HG02759 (cell line): ENCODE measurements around the gene CGB7.
"Not testable (repeated sequence)": the region's sequence is repeated elsewhere in the genome, so short reads cannot be mapped to it uniquely, and the experiment has no call there.

Source experiments
- ATAC-seq: cut with Tn5 transposase; IDR thresholded peaks from one replicate; pipeline ENCODE4 v1.9.1; 2021; ENCODE audit warnings: mild to moderate bottlenecking, moderate library complexity; ENCODE audit not compliant: unreplicated experiment

Gene CGB7

DNA sequence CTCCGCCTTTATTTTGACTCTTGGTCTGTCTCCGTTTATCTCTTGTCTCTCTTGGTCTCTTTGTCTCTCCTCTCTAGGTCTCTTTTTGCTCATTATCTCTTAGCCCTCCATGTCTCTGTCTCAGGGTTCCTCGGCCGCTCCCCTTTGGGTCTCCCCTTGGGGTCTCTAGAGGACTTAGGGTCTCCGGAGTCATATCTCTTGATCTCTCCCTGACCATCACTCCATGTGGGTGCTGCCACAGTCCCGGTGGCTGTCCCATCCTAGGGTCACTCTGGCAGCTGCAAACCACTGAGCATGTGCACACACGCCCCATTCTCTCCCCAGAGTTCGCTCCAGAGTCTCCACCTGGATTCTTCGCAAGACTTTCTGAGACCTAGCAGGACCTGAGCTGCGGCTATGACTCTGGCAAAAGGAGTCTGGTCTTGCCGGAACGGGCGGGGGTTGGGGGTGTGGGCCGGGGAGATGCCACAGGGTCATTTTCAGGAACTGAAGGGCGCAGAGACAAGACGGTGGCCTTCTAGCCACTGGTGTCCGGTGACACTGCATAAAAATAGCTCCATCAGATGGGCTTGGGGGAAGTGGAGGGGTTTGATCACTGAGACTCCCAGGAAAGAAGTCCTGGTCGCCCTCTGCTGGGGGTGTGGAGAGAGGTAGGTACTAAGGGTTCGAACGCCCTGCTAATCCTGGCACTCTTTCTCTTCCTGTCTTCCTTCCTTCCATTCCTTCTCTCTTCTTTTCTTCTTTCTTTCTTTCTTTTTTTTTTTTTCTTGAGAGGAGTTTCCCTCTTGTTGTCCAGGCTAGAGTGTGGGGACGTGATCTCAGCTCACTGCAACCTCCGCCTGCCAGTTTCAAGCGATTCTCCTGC is 16.2 kb upstream of the CGB7 start:
- no peak for ATAC-seq

DNA sequence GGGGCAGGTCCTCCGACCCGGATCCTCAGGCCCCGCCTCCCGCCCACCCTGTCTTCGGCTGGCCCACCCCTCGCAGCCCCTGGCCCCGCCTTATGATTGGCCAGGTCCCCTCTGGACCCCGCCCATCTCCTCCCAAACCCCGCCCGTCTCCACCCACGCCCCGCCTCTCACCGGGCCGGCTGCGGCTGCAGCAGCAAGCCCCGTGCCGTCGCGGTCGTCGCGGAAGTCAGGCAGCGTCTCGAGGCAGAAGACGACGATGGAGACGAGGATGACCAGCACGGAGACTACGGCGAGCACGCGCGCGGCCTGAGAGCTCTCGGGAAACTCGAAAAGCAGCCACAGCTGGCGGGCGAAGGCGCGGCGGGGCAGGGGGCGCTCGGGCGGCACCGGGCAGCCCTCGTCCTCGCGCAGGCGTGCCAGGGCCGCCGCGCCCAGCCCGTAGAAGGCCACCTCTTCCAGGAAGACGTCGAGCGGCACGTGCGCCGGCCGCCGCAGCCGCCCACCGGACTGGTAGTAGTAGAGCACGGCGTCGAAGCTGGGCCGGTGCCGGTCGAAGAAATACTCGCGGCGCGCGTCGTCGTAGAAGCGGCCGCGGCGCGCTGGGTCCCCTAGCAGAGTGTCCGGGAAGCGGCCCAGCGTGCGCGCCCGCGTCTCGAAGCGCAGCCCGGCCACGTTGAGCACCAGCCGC is 14.5 kb upstream of the CGB7 start:
- no peak for ATAC-seq

DNA sequence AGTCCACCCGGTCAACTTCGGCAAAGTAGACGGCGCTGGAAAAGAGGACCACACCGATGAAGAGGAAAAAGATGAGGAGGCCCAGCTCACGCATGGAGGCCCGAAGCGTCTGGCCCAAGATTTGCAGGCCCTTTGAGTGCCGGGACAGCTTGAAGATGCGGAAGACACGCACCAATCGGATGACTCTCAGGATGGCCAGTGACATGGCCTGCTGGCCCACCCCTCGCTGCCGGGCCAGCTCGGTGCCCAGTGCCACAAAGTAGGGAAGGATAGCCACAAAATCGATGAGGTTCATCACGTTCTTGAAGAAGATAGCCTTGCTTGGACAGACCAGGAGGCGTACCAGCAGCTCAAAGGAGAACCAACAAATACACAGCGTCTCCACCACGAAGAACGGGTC is 12.9 kb upstream of the CGB7 start:
- ATAC-seq = no peak

DNA sequence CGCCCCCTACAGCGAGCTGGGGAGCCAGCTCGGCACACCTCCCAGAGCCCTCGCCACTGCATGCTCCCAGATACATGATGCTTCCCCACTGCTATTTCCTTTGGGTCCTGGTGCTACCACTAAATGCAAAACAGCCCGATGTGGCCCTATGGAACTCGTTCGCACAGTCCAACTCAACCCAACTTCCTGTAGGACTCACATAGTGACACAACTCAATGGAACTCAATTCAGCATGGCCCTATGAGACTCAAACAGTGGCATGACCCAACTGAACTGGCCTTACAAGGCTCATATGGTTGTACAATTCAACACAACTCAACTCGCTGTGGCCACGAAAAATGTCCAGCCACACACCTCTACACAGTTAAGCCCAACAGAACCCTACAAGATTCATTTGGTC is 11.5 kb upstream of the CGB7 start:
- no peak for ATAC-seq

DNA sequence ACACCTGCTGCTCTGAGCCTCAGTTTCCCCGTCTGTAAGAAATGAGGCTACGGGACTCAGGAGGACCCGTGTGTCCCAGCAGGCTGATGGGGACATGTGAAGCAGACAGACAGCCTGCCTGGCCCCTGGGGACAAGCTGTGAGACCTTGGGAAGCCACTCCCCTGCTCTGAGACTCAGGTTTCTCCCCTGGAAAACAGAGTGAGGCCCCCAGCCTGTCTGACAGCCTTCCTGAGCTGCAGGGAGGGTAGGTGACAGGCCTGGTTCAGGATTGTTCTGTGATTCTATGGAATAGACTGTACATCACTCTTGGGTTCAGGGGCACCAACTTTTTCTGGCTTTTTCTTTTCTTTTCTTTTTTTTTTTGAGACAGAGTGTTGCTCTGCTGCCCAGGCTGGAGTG is 10.0 kb upstream of the CGB7 start:
- ATAC-seq = no peak

DNA sequence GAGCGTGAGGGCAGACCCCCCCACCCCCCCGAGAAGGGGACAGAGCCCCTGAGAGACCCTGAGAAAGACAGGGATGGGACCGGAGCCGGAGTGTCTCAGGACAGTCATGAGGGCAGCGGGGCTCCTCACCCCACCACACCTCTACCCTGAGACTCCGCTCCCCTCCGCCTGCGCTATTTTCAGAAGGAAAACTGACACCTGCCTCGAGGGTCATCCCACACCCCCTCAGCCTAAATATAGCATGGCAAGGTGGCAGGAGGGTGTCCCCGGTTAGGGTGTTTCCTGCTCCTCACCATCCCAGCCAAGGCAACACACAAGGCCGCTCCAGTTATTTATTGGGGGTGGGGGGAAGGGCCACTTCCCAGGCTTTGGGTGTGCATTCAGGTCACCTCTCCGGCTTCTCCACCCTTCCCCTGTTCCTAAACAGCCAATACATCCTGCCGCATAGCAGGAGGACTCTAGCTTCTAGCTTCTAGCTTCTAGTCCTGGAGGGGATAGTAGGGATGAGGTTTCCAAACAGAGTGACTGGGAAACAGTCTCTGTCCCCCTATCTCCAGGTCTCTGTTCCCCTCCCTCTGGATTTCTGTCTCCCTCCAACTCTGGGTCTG is 8.5 kb upstream of the CGB7 start:
- ATAC-seq = no peak

DNA sequence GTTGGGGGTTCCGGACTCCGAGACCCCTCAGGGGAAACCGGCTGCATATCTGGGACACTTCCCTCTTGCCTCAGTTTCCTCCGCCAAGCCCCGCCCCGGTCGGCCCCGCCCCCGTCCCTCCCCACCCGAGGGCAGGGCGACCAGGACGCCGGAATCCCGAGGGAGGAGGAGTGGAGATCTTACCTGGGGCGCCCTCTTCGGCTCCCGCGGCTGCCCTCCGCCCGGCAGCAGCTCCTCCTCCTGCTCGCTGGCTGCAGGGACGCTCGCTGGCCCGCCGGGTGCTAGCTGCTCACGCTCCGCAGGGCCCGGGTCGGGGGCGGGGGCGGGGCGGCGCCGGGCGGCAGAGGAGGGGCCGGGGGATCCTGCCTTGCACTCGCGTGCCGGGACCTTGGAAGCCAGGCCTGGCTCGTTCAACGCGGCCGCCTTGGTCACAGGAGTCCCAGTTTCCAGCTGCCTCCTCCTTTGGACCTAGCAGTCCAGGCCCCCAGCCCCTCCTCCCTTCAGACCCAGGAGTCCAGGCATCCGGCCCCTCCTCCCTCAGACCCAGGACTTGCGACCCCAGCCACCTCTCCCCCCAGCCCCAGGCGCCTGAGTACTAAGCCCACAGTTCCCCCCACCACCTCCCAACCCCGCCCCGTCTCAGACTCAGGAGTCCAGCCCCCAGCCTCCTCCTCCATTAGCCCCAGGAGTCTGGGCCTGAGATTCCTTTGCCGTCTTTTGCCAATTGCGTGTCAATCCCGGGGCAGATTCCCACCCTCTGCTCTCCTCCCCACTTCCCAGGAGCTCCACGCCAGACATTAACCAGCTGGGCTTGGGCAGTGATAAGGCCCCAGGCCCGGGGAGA is 7.4 kb upstream of the CGB7 start, which contains the start of gene NTF4:
Gene NTF4 (minus strand): TSS at position 51 of the 844 bp plus-strand sequence. CDS start 2,821 bp downstream, outside the sequence.
- ATAC-seq = no peak

DNA sequence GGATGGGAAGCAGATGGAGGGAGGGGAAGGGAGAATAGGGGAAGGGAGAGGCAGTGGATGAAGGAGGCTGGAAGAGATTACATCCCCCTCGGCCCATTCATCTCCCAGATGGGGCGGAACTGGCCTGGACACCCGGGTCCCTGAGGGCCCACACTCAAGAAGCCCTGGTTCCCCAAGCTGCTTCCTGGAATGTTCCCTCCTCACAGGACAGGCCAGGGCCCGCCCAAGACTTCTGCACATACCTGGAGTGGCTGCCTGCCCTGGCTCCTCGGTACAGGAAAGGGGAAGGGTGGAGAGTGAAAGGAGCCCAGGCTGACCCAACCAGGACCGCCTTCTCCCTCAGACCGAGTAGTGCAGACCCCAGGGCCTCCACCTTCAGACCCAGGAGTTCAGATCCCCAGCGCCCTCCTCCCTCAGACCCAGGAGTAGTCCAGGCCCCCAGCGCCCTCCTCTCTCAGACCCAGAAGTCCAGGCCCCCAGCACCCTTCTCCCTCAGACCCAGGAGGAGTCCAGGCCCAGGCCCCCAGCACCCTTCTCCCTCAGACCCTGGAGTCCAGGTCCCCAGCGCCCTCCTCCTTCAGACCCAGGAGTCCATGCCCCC is 6.6 kb upstream of the CGB7 start:
- no peak for ATAC-seq

DNA sequence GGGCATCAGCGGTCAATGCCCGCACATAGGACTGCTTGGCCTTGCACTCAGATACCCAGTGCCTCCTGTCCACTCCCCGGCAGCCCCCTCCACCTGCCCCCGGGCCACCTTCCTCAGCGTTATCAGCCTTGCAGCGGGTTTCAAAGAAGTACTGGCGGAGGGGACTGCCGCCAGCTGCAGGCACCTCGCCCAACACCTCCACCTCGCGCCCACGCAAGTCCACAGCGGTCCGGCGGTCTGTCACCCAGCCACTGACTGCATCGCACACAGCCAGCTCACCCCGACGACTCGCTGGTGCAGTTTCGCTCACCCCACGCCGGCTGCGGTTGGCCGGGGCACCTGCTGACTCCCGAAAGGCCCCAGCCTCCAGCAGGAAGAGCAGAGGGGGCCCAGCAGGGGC is 3.9 kb upstream of the CGB7 start:
- ATAC-seq = no peak

DNA sequence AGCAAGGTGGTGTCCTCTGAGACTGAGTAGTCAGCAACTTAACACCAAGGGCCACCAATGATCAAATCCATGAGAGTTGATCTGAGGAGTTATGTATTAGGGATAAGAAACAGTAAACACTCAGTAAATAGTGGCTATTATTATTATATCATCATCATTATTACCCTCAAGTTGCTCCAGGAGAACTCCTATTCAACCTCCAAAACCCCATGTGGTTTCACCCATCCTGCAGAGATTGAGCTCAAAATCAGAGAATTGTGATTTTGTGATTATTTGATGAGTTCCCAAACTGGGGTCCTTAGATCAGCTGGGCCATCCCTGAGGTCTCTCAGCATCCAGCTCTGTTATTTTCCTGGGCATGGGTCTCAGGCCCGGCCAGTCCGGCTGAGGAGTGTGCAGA is 3.5 kb upstream of the CGB7 start:
- ATAC-seq = no peak

DNA sequence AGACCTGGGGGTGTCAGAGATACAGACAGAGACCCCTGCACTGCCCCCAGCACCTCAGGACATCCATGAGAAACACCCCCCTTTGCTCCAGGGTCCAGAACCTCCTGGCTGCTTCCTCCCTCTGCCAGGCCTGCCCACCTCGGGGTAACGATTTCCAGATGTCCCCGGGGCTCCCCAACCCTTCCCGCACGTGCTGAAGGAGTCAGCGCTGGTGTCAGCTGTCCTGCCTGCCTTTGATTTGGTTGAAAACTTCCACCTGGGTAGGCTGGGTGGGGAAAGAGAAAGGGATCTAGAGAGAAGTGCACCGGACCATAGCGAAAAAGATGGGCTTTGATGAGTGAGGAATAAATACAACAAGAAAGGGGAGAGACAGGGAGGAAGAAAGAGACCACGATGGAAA is 1.5 kb upstream of the CGB7 start:
- ATAC-seq = no peak

DNA sequence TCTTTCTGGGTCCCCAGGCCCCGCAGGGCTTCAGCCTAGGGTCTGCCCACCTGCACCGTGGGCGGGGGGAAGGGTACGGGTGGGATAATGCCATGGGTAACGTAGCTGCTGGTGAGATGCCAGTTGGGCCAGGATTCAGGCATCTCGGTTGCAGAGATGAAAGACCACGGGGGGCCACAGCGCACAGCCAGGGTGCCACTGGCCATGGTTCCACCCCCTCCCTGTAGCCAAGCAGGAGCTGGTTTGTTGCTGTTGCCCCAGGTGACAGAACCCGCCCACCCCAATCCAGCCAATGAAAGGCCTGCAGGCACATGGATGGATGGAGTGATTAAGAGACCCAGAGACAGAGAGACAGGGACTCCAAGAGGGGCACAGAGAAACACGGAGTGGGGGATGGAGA is 1.0 kb upstream of the CGB7 start:
- ATAC-seq = no peak

DNA sequence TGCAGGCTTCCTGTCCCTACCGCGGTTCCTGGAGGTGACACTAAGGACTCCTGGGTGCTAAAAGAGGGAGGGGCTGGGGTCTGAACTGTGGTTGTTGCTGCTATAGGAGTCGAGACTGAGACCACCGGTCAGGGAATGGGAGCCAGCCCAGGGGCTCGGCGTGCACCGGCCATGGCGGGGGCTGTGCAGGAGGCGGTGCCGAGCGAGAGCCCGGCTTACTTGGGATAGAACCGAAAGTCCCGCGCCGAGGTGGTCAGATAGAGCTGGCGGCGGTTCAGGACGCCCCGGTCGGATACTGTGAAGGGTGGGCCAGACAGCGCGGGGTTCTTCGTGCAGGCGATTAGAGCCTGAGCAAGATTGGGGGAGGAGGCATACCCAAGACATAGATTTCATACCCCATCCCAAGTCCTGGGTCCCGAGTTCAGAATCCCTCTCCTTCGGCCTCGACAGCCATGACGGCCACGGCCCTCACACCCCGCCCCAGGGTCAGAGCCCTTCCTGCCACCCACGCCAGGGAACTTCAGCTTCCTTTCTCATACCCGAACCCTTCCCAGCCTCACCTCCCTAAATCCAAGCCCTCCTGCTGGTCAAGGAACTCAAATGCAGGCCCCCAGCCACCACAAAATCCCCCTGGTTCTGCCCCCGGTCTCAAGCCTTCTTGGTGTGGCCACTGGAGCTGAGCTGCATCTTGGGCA is 500 bp downstream of the CGB7 start:
- ATAC-seq = not testable (repeated sequence)

DNA sequence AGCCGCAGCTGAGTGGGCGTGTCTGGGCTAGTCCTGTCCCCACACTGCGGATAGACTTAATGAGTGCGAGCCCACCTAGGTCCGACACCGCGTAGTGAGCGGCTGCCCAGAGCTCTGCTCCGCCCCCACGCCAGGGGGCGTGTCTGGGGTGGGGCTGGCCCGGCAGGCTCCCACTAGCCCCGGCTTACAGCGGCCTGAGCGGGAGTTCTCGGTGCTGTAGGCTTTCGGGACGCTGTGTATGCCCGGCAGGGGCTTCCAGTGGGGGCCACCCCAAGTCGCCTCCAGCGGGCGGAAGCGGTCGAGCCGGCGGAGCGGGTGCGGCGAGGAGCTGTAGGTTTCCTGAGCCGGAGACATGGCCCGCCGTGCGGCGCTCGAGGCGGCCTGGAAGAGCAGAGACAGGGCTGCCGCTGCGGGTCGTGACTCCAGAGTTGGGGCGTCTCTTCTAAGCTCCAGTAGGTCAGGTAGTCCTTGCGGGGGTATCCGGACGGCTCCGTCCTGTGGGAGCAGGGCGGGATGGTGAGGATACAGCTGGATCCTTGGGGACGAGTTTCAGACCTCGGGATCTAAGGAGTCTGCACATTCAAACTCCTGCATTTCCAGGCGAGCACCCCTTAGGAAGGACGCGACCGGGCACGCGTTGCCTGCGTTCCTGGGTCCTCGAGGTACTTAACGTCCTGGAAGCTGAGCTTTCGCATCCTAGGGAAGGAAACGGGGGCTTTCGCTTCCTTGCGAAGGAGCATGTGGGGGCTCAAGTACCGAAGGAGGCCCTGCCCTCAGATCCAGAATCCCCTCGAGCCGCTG is 1.2 kb downstream of the CGB7 start:
- ATAC-seq = no peak

DNA sequence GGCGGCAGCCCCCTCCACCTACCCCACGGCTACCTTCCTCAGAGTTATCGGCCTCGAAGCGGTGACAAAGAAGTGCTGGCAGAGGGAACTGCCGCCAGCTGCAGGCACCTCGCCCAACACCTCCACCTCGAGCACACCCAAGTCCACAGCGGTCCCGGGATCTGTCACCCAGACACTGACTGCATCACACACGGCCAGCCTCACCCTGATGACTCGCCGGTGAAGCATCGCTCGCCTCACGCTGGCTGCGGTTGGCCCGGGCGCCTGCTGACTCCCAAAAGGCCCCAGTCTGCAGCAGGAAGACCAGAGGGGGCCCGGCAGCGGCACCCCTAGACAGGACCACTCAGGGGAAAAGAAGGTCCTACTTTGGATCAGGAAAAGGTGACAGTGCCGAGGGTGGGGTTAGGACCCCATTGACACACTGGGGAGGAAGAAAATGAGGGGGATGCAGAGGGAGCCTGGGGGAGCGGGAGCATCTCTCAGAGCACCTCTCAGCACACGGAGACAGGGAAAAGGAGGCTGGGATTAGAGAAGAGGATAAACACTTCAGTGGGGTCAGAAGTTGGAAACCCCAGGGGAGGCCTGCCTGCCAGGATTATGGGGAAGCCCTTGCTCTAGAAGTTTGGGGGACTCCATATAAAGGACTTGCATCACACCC is 7.0 kb downstream of the CGB7 start:
- ATAC-seq = not testable (repeated sequence)

DNA sequence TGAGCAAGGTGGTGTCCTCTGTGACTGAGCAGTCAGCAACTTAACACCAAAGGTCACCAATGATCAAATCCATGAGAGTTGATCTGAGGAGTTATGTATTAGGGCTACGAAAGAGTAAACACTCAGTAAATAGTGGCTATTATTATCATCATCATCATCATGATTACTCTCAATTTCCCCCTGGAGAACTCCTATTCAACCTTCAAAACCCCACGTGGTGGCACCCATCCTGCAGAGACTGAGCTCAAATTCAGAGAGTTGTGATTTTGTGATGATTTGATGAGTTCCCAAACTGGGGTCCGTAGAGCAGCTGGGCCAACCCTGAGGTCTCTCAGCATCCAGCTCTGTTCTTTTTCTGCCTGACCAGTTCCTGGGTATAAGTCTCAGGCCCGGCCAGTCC is 7.7 kb downstream of the CGB7 start:
- not testable (repeated sequence) for ATAC-seq

DNA sequence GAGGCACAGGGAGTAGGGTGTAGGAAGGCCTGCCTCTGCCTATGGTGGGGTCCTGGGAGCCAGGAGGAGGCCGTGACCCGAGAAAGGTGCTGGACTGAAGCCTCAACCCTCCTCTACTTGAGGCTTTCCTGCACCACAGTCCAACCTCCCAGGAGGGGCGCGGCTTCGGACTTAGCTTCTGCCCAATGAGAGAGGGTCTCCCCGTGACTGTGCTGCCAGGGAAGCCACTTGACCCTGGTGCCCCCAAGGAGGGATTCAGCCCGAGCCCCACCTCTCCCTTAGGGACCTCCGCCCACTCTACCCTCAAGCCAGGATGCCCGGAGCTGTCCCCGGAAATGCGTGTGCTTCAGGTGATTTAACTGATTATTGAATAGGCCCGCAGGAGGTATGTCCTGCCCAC is 8.5 kb downstream of the CGB7 start, which contains the start of gene CGB8:
Gene CGB8 (minus strand): TSS at position 101 of the 400 bp plus-strand sequence. CDS start 372 bp downstream, outside the sequence.
- ATAC-seq = not testable (repeated sequence)

DNA sequence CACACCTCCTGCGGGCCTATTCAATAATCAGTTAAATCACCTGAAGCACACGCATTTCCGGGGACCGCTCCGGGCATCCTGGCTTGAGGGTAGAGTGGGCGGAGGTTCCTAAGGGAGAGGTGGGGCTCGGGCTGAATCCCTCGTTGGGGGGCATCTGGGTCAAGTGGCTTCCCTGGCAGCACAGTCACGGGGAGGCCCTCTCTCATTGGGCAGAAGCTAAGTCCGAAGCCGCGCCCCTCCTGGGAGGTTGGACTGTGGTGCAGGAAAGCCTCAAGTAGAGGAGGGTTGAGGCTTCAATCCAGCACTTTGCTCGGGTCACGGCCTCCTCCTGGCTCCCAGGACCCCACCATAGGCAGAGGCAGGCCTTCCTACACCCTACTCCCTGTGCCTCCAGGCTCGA is 14.0 kb downstream of the CGB7 start, which contains the start of gene CGB5:
Gene CGB5 (plus strand): TSS at position 301 of the 400 bp plus-strand sequence. CDS start 362 bp downstream, outside the sequence.
- not testable (repeated sequence) for ATAC-seq
